ENCODE data around the gene PCDHB1.

PCDHB1 gene, protein sequence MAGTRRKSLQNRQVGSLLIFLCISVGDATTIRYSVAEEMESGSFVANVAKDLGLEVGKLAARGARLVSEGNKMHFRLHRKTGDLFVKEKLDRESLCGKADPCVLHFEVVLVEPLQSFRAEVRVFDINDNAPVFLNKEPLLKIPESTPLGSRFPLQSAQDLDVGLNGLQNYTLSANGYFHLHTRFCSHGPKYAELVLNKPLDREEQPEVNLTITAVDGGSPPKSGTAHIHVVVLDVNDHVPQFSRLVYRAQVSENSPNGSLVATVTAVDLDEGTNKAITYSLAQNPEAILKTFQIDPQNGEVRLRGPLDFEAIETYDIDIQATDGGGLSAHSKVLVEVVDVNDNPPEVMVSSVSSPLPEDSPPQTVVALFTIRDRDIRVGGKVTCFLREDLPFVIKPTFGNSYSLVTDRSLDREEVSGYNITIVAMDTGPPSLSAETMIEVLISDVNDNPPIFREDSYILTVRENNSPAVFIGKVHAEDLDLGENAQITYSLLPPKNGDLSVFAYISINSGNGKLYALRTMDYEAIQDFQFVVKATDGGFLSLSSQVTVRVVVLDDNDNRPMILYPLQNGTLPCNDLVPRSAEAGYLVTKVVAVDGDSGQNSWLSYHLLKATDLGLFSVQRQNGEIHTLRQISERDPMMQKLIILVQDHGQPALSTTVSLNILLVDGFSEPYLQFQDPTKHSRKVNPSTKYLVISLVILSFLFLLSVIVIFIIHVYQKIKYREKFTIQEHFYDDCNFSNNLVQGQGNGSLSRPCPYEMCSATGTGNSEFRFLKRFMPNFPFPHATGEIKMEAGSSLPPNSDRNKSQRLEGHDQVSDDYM

DNA sequence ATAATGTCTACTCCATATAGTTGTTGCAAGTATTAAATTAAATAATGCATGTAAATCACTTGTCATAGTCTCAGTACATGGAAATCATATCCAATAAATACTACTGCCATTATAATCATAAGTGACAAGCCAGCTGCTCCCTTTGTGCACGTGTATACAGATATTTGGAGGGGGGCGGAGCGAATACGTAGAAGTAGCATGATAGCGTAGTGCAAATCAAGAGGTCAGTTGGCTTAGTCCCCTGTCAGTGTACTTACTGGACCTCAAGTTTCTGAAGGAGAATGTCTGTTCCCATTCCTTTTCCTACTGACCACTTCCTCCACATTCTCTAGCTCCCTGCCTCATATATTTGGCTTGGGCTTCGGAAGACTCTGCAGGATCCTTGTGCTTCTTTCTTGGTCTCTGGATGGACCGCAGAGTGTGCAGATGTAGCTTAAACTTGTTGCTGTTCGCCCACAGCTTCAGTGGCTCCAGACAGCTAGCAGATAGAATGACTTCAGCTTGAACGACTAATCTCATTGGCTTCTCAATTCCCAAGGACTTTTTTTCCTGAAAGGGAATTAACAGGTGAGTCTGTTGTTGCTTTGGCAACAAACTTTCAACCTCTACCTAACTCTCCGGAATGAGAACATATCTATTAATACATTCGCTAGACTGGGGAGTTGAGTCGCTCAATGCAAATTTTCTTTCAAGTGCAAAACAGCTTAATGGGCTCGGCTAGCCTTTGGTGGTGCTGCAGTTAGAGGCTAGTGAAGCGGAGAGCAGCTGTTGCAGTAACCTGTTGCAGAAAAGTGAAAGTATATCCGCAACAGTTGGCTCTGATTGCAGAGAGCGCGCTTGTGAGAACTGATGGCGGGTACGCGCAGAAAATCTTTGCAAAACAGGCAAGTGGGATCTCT lies at the start of gene PCDHB1:
Gene PCDHB1, plus strand, starts transcription at position 753 of the 899 bp plus-strand sequence. Its CDS starts 97 bp downstream, at position 850.
- DNase-seq (ENCODE audit: low spot score): no peak
- TF ChIP-seq CTCF (conservative IDR thresholded peaks at IDR 0.05; ENCODE audit: low read depth): no peak
- ChIA-PET CTCF (interaction anchor here (0.6 to 2.6 kb wide), 3 partner anchors 11 to 209 kb away, joined by 3 to 12 read pairs (median 4); partner anchors contain the start of gene PCDHA8), POLR2A (ENCODE audit: low non-redundant PET) (no interaction called here)
- H3K27ac ChIP-seq: no peak within 1 kb of the TSS

GRCh38 chr5:141001446-141001843 lies 49.7 kb upstream of the PCDHB1 start:
- no peak for TF ChIP-seq CTCF (conservative IDR thresholded peaks at IDR 0.05; ENCODE audit: low read depth)
- POLR2A ChIA-PET (ENCODE audit: low non-redundant PET): no interaction called here
- H3K27ac ChIP-seq: peak overlapping the region; percentile 98
- CTCF ChIA-PET: interaction anchor here (0.6 to 3.1 kb wide), 3 partner anchors 75 to 566 kb away, joined by 3 to 12 read pairs (median 3); partner anchors contain the start of gene PCDHAC1
- peak; percentile 96 for DNase-seq (ENCODE audit: low spot score)

- peak; percentile 72 for DNase-seq (ENCODE audit: low spot score)
- ChIA-PET POLR2A (ENCODE audit: low non-redundant PET) (no interaction called here), CTCF (interaction anchor here (0.6 to 3.1 kb wide), 3 partner anchors 76 to 511 kb away, joined by 3 to 12 read pairs (median 3); partner anchors contain the start of gene PCDHAC1)
- H3K27ac ChIP-seq: peak overlapping the region; percentile 98
- TF ChIP-seq CTCF (conservative IDR thresholded peaks at IDR 0.05; ENCODE audit: low read depth): no peak
Observed at GRCh38 chr5:141001844-141002604, 49.1 kb upstream of the PCDHB1 start.

GRCh38 chr5:141002605-141002965 lies 48.6 kb upstream of the PCDHB1 start:
- POLR2A ChIA-PET (ENCODE audit: low non-redundant PET): no interaction called here
- no peak for DNase-seq (ENCODE audit: low spot score)
- H3K27ac ChIP-seq: peak overlapping the region; percentile 98
- TF ChIP-seq CTCF (conservative IDR thresholded peaks at IDR 0.05; ENCODE audit: low read depth): no peak
- CTCF ChIA-PET: interaction anchor here (0.6 to 1.0 kb wide), 2 partner anchors 76 to 195 kb away, joined by 3 read pairs; partner anchors contain the start of gene PCDHAC1

- DNase-seq (ENCODE audit: low spot score): no peak
- H3K27ac ChIP-seq: peak overlapping the region; percentile 71
- ChIA-PET POLR2A (ENCODE audit: low non-redundant PET) (no interaction called here), CTCF (interaction anchor here (0.6 kb wide), 1 partner anchor 195 kb away, joined by 3 read pairs; no protein-coding TSS in a partner anchor)
- no peak for TF ChIP-seq CTCF (conservative IDR thresholded peaks at IDR 0.05; ENCODE audit: low read depth)
Observed at GRCh38 chr5:141003031-141003430, 48.1 kb upstream of the PCDHB1 start.

All from RWPE1 (cell line).